Fibroblast of villous mesenchyme (primary cell): ENCODE data around the gene BMP5. TPM values are rescaled to one million over a fixed set of nuclear protein-coding genes. Genes with fewer than 3 reads are reported as not detected.
A peak's percentile ranks its signal among the peaks of the same experiment; 100 is the strongest.
"Not testable (repeated sequence)": the region's sequence is repeated elsewhere in the genome, so short reads cannot be mapped to it uniquely, and the experiment has no call there.

Experiments used
- DNase-seq: peaks from one replicate; pipeline ENCODE4 v3.0.0-alpha.2; 2010; ENCODE audit warnings: low read depth
- H3K4me3 ChIP-seq: 2 replicates; pipeline ENCODE4 v1.5.1; 2011; ENCODE audit warnings: low read depth, mild to moderate bottlenecking, low read length
- total RNA-seq: library from RNA; depleted of rRNA; stranded (reverse); fragments of >200 nt; gene quantifications from 2 replicates; pipeline ENCODE4 v1.2.3, GENCODE V29; 2012
- TF ChIP-seq, protein P1 (sequence below): IDR thresholded peaks from 2 replicates; pipeline ENCODE4 v1.5.1; 2012; ENCODE audit warnings: low read depth, mild to moderate bottlenecking, low read length; ENCODE audit not compliant: insufficient read depth

The BMP5 gene
- total RNA-seq, 1 donor = not detected

DNA sequence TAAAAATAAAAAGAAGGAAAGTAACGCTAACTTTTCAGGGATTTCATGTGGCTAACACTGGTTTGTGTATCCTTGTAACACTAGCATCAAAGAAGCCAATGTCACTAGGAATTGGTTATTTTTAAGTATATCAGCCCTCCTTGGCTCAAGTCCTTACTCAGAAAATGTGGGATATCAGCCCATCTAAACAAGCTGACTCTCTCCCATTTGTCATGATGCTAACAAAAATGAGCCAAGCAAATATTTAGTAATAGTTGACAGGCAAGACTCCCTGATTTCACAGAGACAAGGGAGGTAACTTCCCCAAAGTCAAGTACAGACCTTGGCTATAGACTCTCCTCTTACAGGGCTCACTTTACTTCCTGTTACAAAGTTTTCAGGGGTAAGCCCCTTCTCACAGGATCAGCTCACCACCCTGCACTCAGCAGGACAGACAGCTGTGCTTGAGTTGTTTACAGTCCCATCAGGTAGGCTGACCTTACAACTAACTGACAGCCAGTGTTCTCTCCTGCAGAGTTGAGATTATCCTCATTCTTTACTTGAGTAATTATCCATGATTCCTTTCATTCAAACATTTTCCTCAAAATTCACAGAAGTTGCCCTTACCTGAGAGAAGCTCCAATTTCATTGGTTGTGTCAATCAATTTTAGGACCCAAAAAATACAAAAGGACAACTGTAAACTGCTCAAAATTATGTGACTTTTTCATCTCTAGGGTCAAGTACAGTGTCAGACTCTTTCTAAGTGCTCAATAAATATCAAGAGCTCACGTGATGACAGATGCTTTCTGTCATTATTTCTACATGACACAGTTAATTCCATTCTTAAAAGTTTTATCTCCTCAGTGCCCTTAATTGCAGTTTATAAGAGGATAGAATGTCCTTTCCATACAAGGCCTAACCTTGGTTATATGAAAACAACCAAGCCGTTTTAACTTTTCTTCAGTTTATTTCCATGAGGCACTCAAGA, 38.1 kb upstream of the BMP5 start:
- no peak for DNase-seq
- TF ChIP-seq, protein P1, sequence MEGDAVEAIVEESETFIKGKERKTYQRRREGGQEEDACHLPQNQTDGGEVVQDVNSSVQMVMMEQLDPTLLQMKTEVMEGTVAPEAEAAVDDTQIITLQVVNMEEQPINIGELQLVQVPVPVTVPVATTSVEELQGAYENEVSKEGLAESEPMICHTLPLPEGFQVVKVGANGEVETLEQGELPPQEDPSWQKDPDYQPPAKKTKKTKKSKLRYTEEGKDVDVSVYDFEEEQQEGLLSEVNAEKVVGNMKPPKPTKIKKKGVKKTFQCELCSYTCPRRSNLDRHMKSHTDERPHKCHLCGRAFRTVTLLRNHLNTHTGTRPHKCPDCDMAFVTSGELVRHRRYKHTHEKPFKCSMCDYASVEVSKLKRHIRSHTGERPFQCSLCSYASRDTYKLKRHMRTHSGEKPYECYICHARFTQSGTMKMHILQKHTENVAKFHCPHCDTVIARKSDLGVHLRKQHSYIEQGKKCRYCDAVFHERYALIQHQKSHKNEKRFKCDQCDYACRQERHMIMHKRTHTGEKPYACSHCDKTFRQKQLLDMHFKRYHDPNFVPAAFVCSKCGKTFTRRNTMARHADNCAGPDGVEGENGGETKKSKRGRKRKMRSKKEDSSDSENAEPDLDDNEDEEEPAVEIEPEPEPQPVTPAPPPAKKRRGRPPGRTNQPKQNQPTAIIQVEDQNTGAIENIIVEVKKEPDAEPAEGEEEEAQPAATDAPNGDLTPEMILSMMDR = no peak
- H3K4me3 ChIP-seq = no peak overlapping the region

DNA sequence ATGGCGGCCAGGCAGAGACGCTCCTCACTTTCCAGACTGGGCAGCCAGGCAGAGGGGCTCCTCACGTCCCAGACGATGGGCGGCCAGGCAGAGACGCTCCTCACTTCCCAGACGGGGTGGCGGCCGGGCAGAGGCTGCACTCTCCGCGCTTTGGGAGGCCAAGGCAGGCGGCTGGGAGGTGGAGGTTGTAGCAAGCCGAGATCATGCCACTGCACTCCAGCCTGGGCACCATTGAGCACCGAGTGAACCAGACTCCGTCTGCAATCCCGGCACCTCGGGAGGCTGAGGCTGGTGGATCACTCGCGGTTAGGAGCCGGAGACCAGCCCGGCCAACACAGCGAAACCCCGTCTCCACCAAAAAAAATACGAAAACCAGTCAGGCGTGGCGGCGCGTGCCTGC, 35.1 kb upstream of the BMP5 start:
- not testable (repeated sequence) for DNase-seq

GRCh38 chr6:55909911-55910310, 34.5 kb upstream of the BMP5 start:
- not testable (repeated sequence) for DNase-seq, H3K4me3 ChIP-seq

More for the DNA sequence above, 35.1 kb upstream of the BMP5 start:
- H3K4me3 ChIP-seq = not testable (repeated sequence)

DNA sequence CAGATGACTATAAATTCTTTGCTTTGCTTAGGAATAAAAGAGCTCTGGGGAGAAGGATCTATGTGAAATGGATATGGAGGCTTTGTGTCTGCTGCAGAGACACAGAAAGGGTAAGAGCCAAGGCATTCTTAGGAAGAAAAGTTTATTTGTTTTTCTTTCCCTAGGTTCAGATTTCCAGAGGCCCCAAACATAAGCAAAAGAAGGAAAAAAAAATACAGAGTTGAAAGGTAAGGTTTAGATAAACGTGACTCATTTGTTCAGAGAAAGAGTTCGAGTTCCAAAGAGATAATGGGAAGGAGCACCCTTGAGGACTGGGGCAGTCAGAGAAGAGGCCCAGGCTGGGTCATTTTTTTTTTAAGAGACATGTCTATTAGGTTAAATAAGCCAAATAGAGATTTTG, 27.4 kb upstream of the BMP5 start:
- TF ChIP-seq, protein P1 = no peak
- H3K4me3 ChIP-seq = no peak overlapping the region
- DNase-seq = peak; percentile 25

- no peak overlapping the region for H3K4me3 ChIP-seq
- TF ChIP-seq, protein P1 = no peak
- DNase-seq = no peak
These were observed 26.4 kb upstream of the BMP5 start for GRCh38 chr6:55901765-55902270.

GRCh38 chr6:55898342-55898741, 23.0 kb upstream of the BMP5 start:
- H3K4me3 ChIP-seq = no peak overlapping the region
- TF ChIP-seq, protein P1 = no peak
- DNase-seq = peak; percentile 42

DNA sequence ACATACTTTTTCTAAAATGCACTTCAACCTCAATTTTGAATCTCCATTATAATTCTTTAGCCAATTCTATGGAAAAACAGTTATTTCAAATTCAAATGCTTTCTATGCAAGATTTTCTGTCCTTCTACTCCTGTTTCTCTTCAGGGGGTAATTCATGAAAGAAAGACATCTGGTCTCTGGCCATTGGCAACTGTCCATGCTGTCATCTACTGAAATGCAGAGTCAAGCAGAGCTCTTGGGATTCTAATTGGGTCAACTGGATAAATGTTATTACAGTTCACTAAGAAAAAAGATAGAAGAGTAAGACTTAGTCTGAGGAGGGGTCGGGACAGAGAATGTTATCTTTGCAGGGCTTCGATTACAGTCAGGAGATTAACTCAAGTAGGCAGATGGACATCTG, 22.0 kb upstream of the BMP5 start:
- H3K4me3 ChIP-seq = no peak overlapping the region
- DNase-seq = no peak
- TF ChIP-seq, protein P1 = no peak
